Gastrocnemius medialis (tissue), 4 donors: ENCODE measurements around the gene CABCOCO1.

ENCODE experiments used
- POLR2A ChIP-seq, 2 donors: fragments of 450-650 bp; IDR thresholded peaks; one replicate each; pipeline ENCODE4 v1.6.1; 2017; ENCODE audit warnings: antibody characterized with exemption in 2 of 2, mild to moderate bottlenecking in 2 of 2, moderate library complexity in 2 of 2
- TF ChIP-seq, protein P1 (sequence below), 5 experiments: fragments of 450-650 bp in 3 of 5; fragments of 200-600 bp in 2 of 5; sonication (generic) in 2 of 5; IDR thresholded peaks in 4 of 5; conservative IDR thresholded peaks in 1 of 5; 1 replicate in 4 of 5; 2 replicates in 1 of 5; pipeline ENCODE4 v1.5.1; 2016 to 2019; ENCODE audit warnings: antibody characterized with exemption in 5 of 5, mild to moderate bottlenecking in 3 of 5, moderate library complexity in 3 of 5

DNA sequence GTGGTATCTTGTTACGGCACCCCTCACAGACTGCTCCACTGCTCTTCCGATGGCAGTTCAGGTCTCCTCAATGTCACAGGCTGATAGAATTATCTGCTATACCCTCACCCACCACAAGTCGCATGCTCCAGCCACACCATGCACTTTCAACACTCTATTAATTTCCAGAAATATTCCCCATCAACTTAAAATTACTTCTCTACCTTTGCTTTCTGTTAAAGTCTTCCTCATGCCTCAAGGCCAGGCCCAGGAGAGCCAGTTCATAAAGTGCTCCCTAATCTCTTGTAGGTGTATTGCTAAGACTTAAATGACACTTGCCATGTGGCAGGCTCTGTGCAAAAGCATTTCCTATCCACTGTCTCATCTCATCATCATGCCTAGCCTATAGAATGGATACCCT, 132.8 kb downstream of the CABCOCO1 start:
- TF ChIP-seq, protein P1, sequence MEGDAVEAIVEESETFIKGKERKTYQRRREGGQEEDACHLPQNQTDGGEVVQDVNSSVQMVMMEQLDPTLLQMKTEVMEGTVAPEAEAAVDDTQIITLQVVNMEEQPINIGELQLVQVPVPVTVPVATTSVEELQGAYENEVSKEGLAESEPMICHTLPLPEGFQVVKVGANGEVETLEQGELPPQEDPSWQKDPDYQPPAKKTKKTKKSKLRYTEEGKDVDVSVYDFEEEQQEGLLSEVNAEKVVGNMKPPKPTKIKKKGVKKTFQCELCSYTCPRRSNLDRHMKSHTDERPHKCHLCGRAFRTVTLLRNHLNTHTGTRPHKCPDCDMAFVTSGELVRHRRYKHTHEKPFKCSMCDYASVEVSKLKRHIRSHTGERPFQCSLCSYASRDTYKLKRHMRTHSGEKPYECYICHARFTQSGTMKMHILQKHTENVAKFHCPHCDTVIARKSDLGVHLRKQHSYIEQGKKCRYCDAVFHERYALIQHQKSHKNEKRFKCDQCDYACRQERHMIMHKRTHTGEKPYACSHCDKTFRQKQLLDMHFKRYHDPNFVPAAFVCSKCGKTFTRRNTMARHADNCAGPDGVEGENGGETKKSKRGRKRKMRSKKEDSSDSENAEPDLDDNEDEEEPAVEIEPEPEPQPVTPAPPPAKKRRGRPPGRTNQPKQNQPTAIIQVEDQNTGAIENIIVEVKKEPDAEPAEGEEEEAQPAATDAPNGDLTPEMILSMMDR (IDR thresholded peaks at IDR 0.05 in 4 of 5, conservative IDR thresholded peaks at IDR 0.05 in 1 of 5), result peak in 1 of 5 experiments; percentile 16
- no peak for TF ChIP-seq POLR2A (IDR thresholded peaks at IDR 0.05)
